ENCODE results near the gene MAPKAPK3. TPM values are rescaled to one million over a fixed set of nuclear protein-coding genes. Genes with fewer than 3 reads are reported as not detected.

MAPKAPK3 gene
- total and polyA plus RNA-seq, 2 of the 8 experiments (the other 6 are each of a cell fraction or from before 2014, with no cell fraction given) = 65.4 to 99.8 TPM

GRCh38 chr3:50610181-50610971, 6.6 kb upstream of the MAPKAPK3 start:
- H4K5ac ChIP-seq (ENCODE audit: insufficient read length, low read depth, low read length) = no peak overlapping the region
- H3K4me1 ChIP-seq (replicated peaks in 1 of 4; ENCODE audit: control insufficient read depth in 3 of 4, insufficient read depth in 4 of 4, low read length in 3 of 4) = peaks cover 0 to 12% (median 4%) of the 10 kb centered on the region in 4 experiments; a peak in 5 of 7 replicates
- 0 out of 2 replicates have a peak overlapping the region, but pooled peaks have one; percentile 50 for H2BK12ac ChIP-seq (ENCODE audit: low read depth, low read length)
- H4K20me1 ChIP-seq (replicated peaks in 1 of 2; ENCODE audit: control insufficient read depth in 1 of 2, insufficient read depth in 2 of 2, low read length in 2 of 2) = peaks cover 0 to 15% of the 10 kb centered on the region in 2 experiments
- no peaks in the 10 kb centered on the region for H3K79me1 ChIP-seq (ENCODE audit: low read depth, low read length)
- no peaks in the 10 kb centered on the region for H3K9me3 ChIP-seq (ENCODE audit: insufficient read depth in 2 of 2, low read depth in 1 of 2, low read length in 1 of 2)
- ChIA-PET CTCF (ENCODE audit: partially characterized antibody) (interaction anchor here (1.3 to 50.4 kb wide), 6 partner anchors 11 to 93 kb away, joined by 3 to 1262 read pairs (median 122); partner anchors contain the start of genes C3orf18, DOCK3 and HEMK1), POLR2A (ENCODE audit: partially characterized antibody) (interaction anchor here (0.8 to 2.1 kb wide), 5 partner anchors 10 to 41 kb away, joined by 3 to 7 read pairs (median 3); partner anchors contain the start of gene HEMK1)
- H3K14ac ChIP-seq (ENCODE audit: insufficient read length) = no peak overlapping the region
- H2AFZ ChIP-seq (ENCODE audit: low read length) = no peak overlapping the region
- H3K79me2 ChIP-seq (ENCODE audit: control insufficient read depth in 1 of 2, insufficient read depth in 2 of 2, low read length in 2 of 2) = no peaks in the 10 kb centered on the region
- no peak overlapping the region for H3K4ac ChIP-seq (replicated peaks; ENCODE audit: insufficient read length, low read depth, low read length)
- no peak overlapping the region for H2BK15ac ChIP-seq (ENCODE audit: low read length)
- H3K23ac ChIP-seq (ENCODE audit: insufficient read length) = no peak overlapping the region
- H3K56ac ChIP-seq (replicated peaks; ENCODE audit: insufficient read length, low read depth, low read length) = no peak overlapping the region
- H2BK20ac ChIP-seq (ENCODE audit: low read length) = no peak overlapping the region
- no peak overlapping the region for H4K91ac ChIP-seq (replicated peaks; ENCODE audit: insufficient read length, low read length)
- peaks cover 12 to 36% (median 32%) of the 10 kb centered on the region in 4 experiments; a peak in 6 of 7 replicates for H3K27me3 ChIP-seq (replicated peaks in 1 of 4; ENCODE audit: control insufficient read depth in 3 of 4, extremely low read depth in 1 of 4, insufficient read depth in 3 of 4, low read length in 3 of 4)
- H2BK5ac ChIP-seq (ENCODE audit: low read depth, low read length) = no peak overlapping the region
- no peak for TF ChIP-seq CBX5 (IDR thresholded peaks at IDR 0.05; ENCODE audit: low read depth, low read length)
- no peak overlapping the region for H3K9ac ChIP-seq (replicated peaks in 1 of 4; ENCODE audit: extremely low read depth in 1 of 4, low read depth in 3 of 4, low read length in 3 of 4)
- H3K18ac ChIP-seq (ENCODE audit: extremely low read depth, low read length) = no peak overlapping the region
- no peak overlapping the region for H2AK5ac ChIP-seq (ENCODE audit: low read depth, low read length)
- H3K36me3 ChIP-seq (ENCODE audit: control insufficient read depth in 2 of 4, insufficient read depth in 4 of 4, low read length in 3 of 4) = no peaks in the 10 kb centered on the region
- WGBS, 2 experiments (ENCODE audit: extremely low coverage in 1 of 2, insufficient coverage in 1 of 2, insufficient read length in 1 of 2, insufficient replicate concordance in 2 of 2, low coverage in 1 of 2, low lambda C conversion rate in 2 of 2, missing lambda C conversion rate in 1 of 2) = 96% methylated on average over 6 of the region's 6 CpGs; no CpG with 5 or more reads in 1 of the 2 experiments
- DNase-seq (ENCODE audit: low read depth in 1 of 2, low spot score in 2 of 2) = no peak
- H3K4me2 ChIP-seq (ENCODE audit: insufficient read depth in 1 of 2, low read depth in 2 of 2, low read length in 2 of 2) = peak overlapping the region; percentile 68 to 82; a peak in 2 of 4 replicates
- peaks cover 4% of the 10 kb centered on the region; the same call in 1 of the 2 replicates for H3K23me2 ChIP-seq (ENCODE audit: low read depth, low read length)
- no peak overlapping the region for H4K8ac ChIP-seq (ENCODE audit: extremely low read depth, insufficient read depth, low read length)
- no peak for FAIRE-seq
- no peak overlapping the region for H2BK120ac ChIP-seq (replicated peaks; ENCODE audit: low read depth, low read length)
- H3K27ac ChIP-seq (ENCODE audit: low read depth, low read length) = no peak overlapping the region
- H3K4me3 ChIP-seq (ENCODE audit: extremely low read depth in 1 of 4, insufficient read depth in 2 of 4, low read depth in 3 of 4, low read length in 4 of 4) = peak overlapping the region in 1 of 4 experiments; percentile 11; a peak in 2 of 8 replicates
